Neural cell (in vitro differentiated cells): ENCODE data around the gene SLC9B2.

Experiments used
- EP300 ChIP-seq: fragments of 450-650 bp; conservative IDR thresholded peaks from 2 replicates; pipeline ENCODE4 v1.6.1; 2014; ENCODE audit warnings: antibody characterized with exemption, mild to moderate bottlenecking, moderate library complexity; ENCODE audit not compliant: poor library complexity, severe bottlenecking
- EZH2 ChIP-seq: fragments of 200-600, 300-800 bp; shearing (Covaris generic), sonication (generic); IDR thresholded peaks from 2 replicates; pipeline ENCODE4 v1.6.1; 2014; ENCODE audit warnings: antibody characterized with exemption, low read length, borderline replicate concordance, mild to moderate bottlenecking; ENCODE audit not compliant: insufficient read depth, poor library complexity, severe bottlenecking
- MXI1 ChIP-seq: fragments of 450-650 bp; conservative IDR thresholded peaks from 2 replicates; pipeline ENCODE4 v1.6.1; 2014; ENCODE audit warnings: antibody characterized with exemption, mild to moderate bottlenecking; ENCODE audit not compliant: poor library complexity, severe bottlenecking
- POLR2AphosphoS5 ChIP-seq: IDR thresholded peaks from 2 replicates; pipeline ENCODE4 v1.6.1; 2012
- RAD21 ChIP-seq: fragments of 450-650 bp; conservative IDR thresholded peaks from 2 replicates; pipeline ENCODE4 v1.6.1; 2014; ENCODE audit warnings: antibody characterized with exemption, mild to moderate bottlenecking, moderate library complexity
- TF ChIP-seq, protein P1 (sequence below): fragments of 450-650 bp; IDR thresholded peaks from 2 replicates; pipeline ENCODE4 v1.5.1; 2014; ENCODE audit warnings: antibody characterized with exemption, mild to moderate bottlenecking, moderate library complexity; ENCODE audit not compliant: poor library complexity, severe bottlenecking

- no peak for TF ChIP-seq EZH2
- TF ChIP-seq RAD21 = peak; percentile 84
- TF ChIP-seq, protein P1, sequence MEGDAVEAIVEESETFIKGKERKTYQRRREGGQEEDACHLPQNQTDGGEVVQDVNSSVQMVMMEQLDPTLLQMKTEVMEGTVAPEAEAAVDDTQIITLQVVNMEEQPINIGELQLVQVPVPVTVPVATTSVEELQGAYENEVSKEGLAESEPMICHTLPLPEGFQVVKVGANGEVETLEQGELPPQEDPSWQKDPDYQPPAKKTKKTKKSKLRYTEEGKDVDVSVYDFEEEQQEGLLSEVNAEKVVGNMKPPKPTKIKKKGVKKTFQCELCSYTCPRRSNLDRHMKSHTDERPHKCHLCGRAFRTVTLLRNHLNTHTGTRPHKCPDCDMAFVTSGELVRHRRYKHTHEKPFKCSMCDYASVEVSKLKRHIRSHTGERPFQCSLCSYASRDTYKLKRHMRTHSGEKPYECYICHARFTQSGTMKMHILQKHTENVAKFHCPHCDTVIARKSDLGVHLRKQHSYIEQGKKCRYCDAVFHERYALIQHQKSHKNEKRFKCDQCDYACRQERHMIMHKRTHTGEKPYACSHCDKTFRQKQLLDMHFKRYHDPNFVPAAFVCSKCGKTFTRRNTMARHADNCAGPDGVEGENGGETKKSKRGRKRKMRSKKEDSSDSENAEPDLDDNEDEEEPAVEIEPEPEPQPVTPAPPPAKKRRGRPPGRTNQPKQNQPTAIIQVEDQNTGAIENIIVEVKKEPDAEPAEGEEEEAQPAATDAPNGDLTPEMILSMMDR = peak; percentile 80
- TF ChIP-seq EP300 = no peak
- TF ChIP-seq MXI1 = no peak
- no peak for TF ChIP-seq POLR2AphosphoS5
Observed at GRCh38 chr4:103091601-103092223, 15.2 kb upstream of the SLC9B2 start.
